DMS114 treated with DMSO at 0.1 percent for 48 hours (cell line): ENCODE results near the gene FOXI2.

Experiments
- DNase-seq: peaks from one replicate; lab custom pipeline; 2025; ENCODE audit not compliant: unreplicated experiment; lab: John Stamatoyannopoulos, UW

FOXI2 gene

GRCh38 chr10:127736915-127737562 lies at the start of gene FOXI2:
TSS of gene FOXI2 (plus strand) at chr10:127737185. CDS start at chr10:127737274, 89 bp downstream.
- no peak for DNase-seq

GRCh38 chr10:127687548-127687947 lies 49.4 kb upstream of the FOXI2 start:
- DNase-seq: no peak

DNA sequence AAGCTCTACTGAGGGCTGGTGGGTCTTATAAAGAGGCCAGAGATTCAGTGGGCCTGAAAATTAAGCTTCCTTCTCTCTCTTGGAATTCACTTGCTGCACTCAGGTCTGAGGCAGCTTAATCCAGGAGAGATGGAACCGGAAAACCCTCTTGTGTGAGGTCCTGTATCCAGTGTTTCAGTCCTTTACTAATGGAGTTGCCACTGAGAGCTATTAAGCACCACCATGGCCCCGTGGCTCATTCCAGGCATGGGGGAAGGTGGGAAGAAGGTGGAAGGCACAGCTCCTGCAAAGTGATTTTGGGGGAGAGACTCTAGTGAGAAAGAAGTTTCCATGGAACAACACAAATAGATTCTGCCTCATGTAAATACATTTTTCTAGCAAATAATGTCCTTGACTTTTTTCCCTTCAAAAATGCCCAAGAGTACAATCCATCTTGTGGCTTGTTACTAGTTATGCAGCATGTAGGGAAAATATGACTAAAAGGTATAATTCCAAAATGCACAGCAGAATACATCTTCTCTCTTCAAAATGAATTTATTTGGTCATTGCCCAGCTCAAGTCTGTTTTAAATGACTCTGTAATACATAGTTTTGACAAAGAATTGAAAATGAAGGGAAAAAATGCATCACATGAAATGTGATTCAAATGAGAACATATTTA lies 46.7 kb upstream of the FOXI2 start:
- DNase-seq: no peak

DNA sequence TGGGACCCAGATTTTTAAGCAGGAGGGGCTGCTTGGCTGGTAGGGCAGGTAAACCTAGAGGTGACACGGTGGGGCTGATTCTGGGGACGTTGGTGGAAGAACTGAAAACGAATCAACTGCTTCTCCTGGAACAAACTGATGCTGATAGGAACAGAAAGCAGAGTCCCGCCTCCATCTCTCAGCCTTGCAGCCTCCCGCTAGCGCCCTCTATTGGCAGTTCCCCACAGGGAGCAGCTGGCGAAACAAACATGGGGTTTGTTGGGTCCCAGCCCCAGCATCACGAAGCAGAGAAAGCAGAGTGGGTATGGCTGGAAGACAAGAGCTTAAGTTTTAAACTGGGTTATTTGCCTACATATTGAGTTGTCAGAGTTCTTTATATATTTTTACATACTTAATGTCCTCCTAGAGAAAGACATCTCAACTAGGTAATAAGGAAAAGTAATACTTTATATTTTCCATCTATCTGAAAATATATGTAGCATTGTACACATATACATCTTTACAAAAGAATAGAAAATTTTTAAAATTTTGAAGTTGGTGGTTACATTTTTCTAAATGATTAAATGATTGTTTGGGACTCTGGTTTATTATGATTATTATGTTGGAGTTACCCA lies 42.3 kb upstream of the FOXI2 start:
- DNase-seq: no peak

GRCh38 chr10:127695431-127695830 lies 41.6 kb upstream of the FOXI2 start:
- no peak for DNase-seq

GRCh38 chr10:127698886-127699285 lies 38.1 kb upstream of the FOXI2 start:
- no peak for DNase-seq

DNA sequence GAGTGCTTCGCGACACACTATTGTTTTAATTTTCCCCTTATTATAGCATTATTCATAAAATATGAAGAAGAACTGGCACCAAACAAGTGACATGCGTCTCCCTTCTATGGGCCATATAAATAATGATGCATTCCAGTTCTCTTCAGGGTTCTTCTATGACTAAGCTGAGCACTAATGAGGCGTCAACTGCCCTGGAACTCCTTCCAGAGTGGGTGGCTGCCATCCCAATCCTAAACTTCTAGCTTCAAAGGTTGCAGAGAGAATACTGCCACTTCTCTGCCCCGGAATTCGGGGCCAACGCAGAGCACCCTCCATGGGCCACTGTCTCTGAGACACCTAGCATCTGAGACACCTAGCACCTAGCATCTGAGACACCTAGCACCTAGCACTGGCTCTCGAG lies 37.7 kb upstream of the FOXI2 start:
- no peak for DNase-seq

DNA sequence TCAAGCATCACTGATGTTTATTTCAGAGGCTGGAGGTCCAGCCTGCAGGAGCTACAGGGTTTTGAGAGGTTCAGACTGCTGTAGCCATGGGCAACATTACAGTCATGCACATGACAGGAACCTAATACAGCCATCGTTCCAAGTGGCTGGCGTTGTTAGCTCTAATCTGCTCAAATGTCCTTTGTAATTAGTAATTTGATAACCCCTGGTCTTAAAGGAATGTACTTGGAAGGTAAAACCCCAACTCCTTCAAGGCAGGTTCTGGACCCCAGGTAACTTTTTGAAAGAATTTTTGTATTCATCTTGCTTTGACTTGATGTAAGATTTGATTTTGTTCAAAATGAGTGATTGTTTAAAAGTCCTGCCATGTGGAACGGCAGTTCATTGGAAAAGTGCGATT lies 34.7 kb upstream of the FOXI2 start:
- DNase-seq: no peak

DNA sequence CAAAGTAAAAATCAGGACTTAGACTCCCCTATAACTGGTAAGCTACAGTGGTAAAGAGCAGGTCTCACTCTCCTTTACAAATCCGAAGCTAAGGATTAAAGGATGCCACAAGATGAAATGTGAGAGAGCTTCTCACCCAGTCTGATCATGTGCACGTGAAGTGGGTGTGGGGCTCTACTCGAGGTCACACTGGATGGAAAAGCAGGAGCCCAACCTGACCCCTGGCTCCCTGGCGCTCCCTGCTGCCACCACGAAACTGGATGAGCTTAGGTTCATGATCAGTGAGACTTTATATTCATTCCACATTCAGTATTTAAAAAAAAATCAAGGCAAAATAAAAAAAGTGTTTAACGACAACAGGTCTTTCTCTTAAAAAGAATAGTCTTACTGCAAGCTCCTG lies 21.7 kb upstream of the FOXI2 start:
- no peak for DNase-seq

- DNase-seq: peak; percentile 62
Measured at GRCh38 chr10:127715782-127716378, 21.1 kb upstream of the FOXI2 start.

DNA sequence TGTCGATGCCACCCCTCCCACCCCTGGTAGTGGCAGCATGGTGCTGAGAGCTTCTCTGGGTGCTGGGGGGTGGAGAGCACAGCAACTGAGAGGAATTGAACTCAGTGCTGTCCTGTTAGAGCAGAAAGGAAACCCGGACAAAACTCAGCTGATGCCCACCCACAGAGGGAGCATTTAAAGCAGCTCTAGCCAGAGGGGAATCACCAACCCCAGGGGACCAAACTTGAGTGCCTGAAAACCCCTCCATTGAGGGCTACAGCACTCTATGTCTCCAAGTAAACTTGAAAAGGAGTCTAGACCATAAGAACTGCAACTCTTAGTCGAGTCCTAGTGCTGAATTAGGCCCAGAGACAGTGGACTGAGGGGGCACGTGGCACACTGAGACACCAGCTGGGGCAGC lies 16.8 kb upstream of the FOXI2 start:
- DNase-seq: no peak

GRCh38 chr10:127720903-127721302 lies 16.1 kb upstream of the FOXI2 start:
- DNase-seq: no peak

DNA sequence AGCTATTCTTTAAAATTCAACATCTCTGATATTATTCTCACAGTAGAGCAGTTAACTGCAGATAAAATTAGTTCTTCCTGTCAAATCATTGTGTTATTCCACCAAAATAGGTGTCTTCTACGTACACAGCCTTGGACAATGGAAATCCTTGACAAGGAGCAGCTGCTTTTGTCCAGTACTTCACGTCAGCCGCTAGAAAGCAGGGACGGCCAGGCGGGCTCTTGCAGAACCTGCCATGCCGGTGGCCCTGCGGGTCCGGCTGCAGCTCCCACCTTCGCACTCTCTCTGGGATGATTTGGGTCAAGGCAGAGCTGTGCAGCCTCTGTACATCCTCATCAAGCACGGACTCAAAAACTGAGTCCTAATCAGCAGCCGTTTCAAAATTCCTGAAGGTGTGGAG lies 2.2 kb upstream of the FOXI2 start:
- no peak for DNase-seq

DNA sequence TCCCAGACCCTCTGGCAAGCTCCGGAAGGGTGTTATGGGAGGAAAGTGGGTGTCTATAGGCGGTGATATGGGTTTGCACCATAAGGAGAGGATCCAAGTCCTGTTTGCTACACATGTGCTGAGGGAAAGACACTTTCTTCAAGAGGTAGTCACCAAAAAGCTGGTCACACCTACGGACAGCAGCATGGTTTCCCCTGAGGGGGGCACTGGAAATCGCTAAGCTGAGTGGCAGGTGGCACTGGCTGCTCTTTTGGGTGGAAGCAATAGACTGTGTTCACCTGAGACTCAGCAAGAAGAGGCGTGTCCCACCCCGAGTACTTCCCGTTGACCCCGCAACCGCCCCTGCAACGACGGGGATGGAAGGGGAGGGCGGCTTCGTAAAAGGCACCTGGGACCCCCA lies 1.8 kb upstream of the FOXI2 start:
- DNase-seq: no peak

- DNase-seq: no peak
Measured at GRCh38 chr10:127735723-127736221, 1.2 kb upstream of the FOXI2 start.

DNA sequence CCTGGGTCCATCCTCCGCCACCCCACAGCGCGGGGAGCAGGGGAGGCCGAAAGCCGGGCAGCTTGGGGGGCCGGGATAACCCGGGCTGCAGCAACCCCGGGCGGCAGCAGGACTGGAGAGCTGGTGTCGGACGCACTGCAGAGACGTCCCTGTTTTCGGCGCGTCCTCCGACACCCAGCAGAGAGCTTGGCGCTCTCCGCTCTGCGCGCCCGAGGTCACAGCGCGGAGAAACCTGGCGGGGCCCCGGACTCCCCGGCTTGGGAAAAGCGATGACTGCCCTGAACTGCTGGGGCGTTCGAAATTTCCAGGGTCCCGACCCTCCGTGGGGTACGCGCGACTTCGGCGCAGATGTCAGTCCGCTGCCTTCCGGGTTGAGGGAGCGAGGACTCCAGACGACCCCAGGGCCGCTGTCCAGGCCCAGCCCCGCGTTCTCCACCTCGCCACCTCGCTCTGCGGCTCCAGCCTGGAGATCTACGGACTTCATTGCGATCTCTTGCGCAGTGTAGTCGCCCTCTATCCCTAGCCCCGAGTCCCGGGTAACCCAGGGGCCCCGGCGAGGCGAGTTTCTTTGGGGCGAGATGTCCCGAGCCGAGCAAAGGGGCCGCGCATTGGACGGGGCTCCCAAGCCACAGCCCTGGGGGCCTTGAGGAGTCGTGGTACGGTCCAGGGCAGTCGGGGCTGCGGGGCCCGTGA lies 617 bp upstream of the FOXI2 start:
- no peak for DNase-seq

GRCh38 chr10:127737563-127738511 lies 852 bp downstream of the FOXI2 start:
- no peak for DNase-seq

GRCh38 chr10:127738512-127739424 lies 1.8 kb downstream of the FOXI2 start:
- no peak for DNase-seq

GRCh38 chr10:127739908-127740307 lies 2.9 kb downstream of the FOXI2 start:
- no peak for DNase-seq
